IMR-90 (cell line): Measurements from ENCODE around the gene EIF4H. TPM values are rescaled to one million over a fixed set of nuclear protein-coding genes. Genes with fewer than 3 reads are reported as not detected.

ENCODE experiments used
- ATAC-seq: fragments of 200-7000 bp; cut with Tn5 transposase; 2 replicates; pipeline ENCODE4 v1.9.1; 2020; ENCODE audit warnings: low read depth, mild to moderate bottlenecking, moderate library complexity
- BruUV-seq: library from RNA; stranded (reverse); fragments of 400-500 nt; replicated peaks from 2 replicates; lab custom pipeline; 2021; lab: Mats Ljungman, UMichigan
- CTCF ChIA-PET: fragments of 300-600 bp; formaldehyde crosslinking; extraction: SDS; loops from one replicate; lab custom pipeline; 2021; ENCODE audit warnings: antibody characterized with exemption; lab: Yijun Ruan, JAX
- POLR2A ChIA-PET: fragments of 300-600 bp; sonication (Branson Sonifier 250); formaldehyde crosslinking; loops from one replicate; lab custom pipeline; 2022; ENCODE audit warnings: antibody characterized with exemption; ENCODE audit not compliant: unreplicated experiment; lab: Charles Lee
- DNase-seq: peaks from one replicate; pipeline ENCODE4 v3.0.0; 2013
- H2AFZ ChIP-seq: replicated peaks from 2 replicates; pipeline ENCODE3; 2013; ENCODE audit warnings: low read length, mild to moderate bottlenecking; ENCODE audit not compliant: poor library complexity
- H2AK5ac ChIP-seq: 2 replicates; pipeline ENCODE4 v1.6.1; 2013; ENCODE audit warnings: low read depth, low read length, inconsistent platforms
- H2AK9ac ChIP-seq: replicated peaks from 2 replicates; pipeline ENCODE3; 2013; ENCODE audit warnings: mild to moderate bottlenecking, low read depth, low read length, moderate library complexity; ENCODE audit not compliant: poor library complexity
- H2BK120ac ChIP-seq: 2 replicates; pipeline ENCODE4 v1.6.1; 2013; ENCODE audit warnings: low read depth, low read length, inconsistent platforms
- H2BK15ac ChIP-seq: 3 replicates; pipeline ENCODE4 v1.6.1; 2013; ENCODE audit warnings: low read depth, low read length, inconsistent platforms
- H2BK20ac ChIP-seq: 2 replicates; pipeline ENCODE4 v1.6.1; 2013; ENCODE audit warnings: low read depth, mild to moderate bottlenecking, inconsistent platforms, low read length, moderate library complexity
- H2BK5ac ChIP-seq: 2 replicates; pipeline ENCODE4 v1.6.1; 2013; ENCODE audit warnings: mild to moderate bottlenecking, low read depth, low read length, inconsistent platforms; ENCODE audit not compliant: poor library complexity, severe bottlenecking
- H3K14ac ChIP-seq: replicated peaks from 2 replicates; pipeline ENCODE4 v1.6.1; 2013; ENCODE audit warnings: low read depth, low read length, inconsistent platforms
- H3K18ac ChIP-seq: 2 replicates; pipeline ENCODE4 v1.6.1; 2013; ENCODE audit warnings: low read depth, low read length, control low read depth
- H3K23ac ChIP-seq: 2 replicates; pipeline ENCODE4 v1.6.1; 2013; ENCODE audit warnings: low read depth, low read length, inconsistent platforms
- H3K27ac ChIP-seq: 2 replicates; pipeline ENCODE4 v1.5.1; 2013; ENCODE audit warnings: mild to moderate bottlenecking, control low read depth, low read length; ENCODE audit not compliant: insufficient read depth
- H3K27me3 ChIP-seq: 2 replicates; pipeline ENCODE4 v1.6.1; 2013; ENCODE audit warnings: low read length; ENCODE audit not compliant: control insufficient read depth, insufficient read depth
- H3K36me3 ChIP-seq: 2 replicates; pipeline ENCODE4 v1.6.1; 2013; ENCODE audit warnings: low read length, mixed read lengths; ENCODE audit not compliant: control insufficient read depth, insufficient read depth
- H3K4ac ChIP-seq: 2 replicates; pipeline ENCODE4 v1.6.1; 2013; ENCODE audit warnings: low read depth, low read length, inconsistent platforms
- H3K4me1 ChIP-seq: 2 replicates; pipeline ENCODE4 v1.6.1; 2013; ENCODE audit warnings: low read length, mixed read lengths; ENCODE audit not compliant: control insufficient read depth, insufficient read depth
- H3K4me2 ChIP-seq: 2 replicates; pipeline ENCODE4 v1.6.1; 2013; ENCODE audit warnings: low read depth, mild to moderate bottlenecking, control low read depth, low read length, moderate library complexity
- H3K4me3 ChIP-seq: 2 replicates; pipeline ENCODE4 v1.5.1; 2013; ENCODE audit warnings: low read depth, mild to moderate bottlenecking, control low read depth, low read length, moderate library complexity; ENCODE audit not compliant: insufficient read depth
- H3K56ac ChIP-seq: 2 replicates; pipeline ENCODE4 v1.6.1; 2013; ENCODE audit warnings: low read length, inconsistent platforms; ENCODE audit not compliant: insufficient read depth; ENCODE audit errors: extremely low read depth
- H3K79me1 ChIP-seq, 2 experiments: 2 replicates each; pipeline ENCODE4 v1.6.1; 2013; ENCODE audit warnings: low read length in 2 of 2, inconsistent platforms in 1 of 2, low read depth in 1 of 2
- H3K9ac ChIP-seq: 2 replicates; pipeline ENCODE4 v1.6.1; 2013; ENCODE audit warnings: low read depth, low read length, control low read depth
- H3K9me1 ChIP-seq: 2 replicates; pipeline ENCODE4 v1.6.1; 2013; ENCODE audit warnings: low read length, inconsistent platforms; ENCODE audit not compliant: insufficient read depth
- H3K9me3 ChIP-seq: 2 replicates; pipeline ENCODE4 v1.6.1; 2013; ENCODE audit warnings: low read length; ENCODE audit not compliant: control insufficient read depth, insufficient read depth
- H4K20me1 ChIP-seq: 2 replicates; pipeline ENCODE4 v1.6.1; 2013; ENCODE audit warnings: low read length, inconsistent platforms; ENCODE audit not compliant: insufficient read depth
- H4K5ac ChIP-seq: 2 replicates; pipeline ENCODE4 v1.6.1; 2013; ENCODE audit warnings: mild to moderate bottlenecking, low read depth, low read length, control low read depth
- H4K8ac ChIP-seq, 2 experiments: 2 replicates each; pipeline ENCODE4 v1.6.1; 2013; ENCODE audit warnings: low read depth in 2 of 2, low read length in 2 of 2, control low read depth in 1 of 2, inconsistent platforms in 1 of 2
- H4K91ac ChIP-seq: 2 replicates; pipeline ENCODE4 v1.6.1; 2013; ENCODE audit warnings: low read depth, low read length, inconsistent platforms; ENCODE audit not compliant: insufficient read depth
- BHLHE40 ChIP-seq: fragments of 150-350 bp; IDR thresholded peaks from 2 replicates; pipeline ENCODE4 v1.6.1; 2016; ENCODE audit warnings: mild to moderate bottlenecking, low read depth, low read length
- CEBPB ChIP-seq: IDR thresholded peaks from 2 replicates; pipeline ENCODE4 v1.6.1; 2012; ENCODE audit warnings: low read depth, low read length, improper control_type of control experiment
- CHD1 ChIP-seq: IDR thresholded peaks from 2 replicates; pipeline ENCODE4 v1.6.1; 2012; ENCODE audit warnings: low read depth, low read length, improper control_type of control experiment
- CTCF ChIP-seq: conservative IDR thresholded peaks from 2 replicates; pipeline ENCODE4 v1.5.1; 2012; ENCODE audit warnings: mild to moderate bottlenecking, low read depth, low read length, improper control_type of control experiment
- ELK1 ChIP-seq: fragments of 150-350 bp; IDR thresholded peaks from 2 replicates; pipeline ENCODE4 v1.6.1; 2016; ENCODE audit warnings: low read depth, mild to moderate bottlenecking, low read length, moderate library complexity, borderline replicate concordance
- FOS ChIP-seq: fragments of 150-350 bp; IDR thresholded peaks from 2 replicates; pipeline ENCODE4 v1.6.1; 2016; ENCODE audit warnings: low read depth, low read length
- MAFK ChIP-seq: IDR thresholded peaks from 2 replicates; pipeline ENCODE4 v1.6.1; 2012; ENCODE audit warnings: low read depth, low read length, improper control_type of control experiment
- MAZ ChIP-seq: IDR thresholded peaks from 2 replicates; pipeline ENCODE4 v1.6.1; 2012; ENCODE audit warnings: low read depth, mild to moderate bottlenecking, low read length, improper control_type of control experiment, moderate library complexity, borderline replicate concordance
- MXI1 ChIP-seq: IDR thresholded peaks from 2 replicates; pipeline ENCODE4 v1.6.1; 2012; ENCODE audit warnings: low read depth, mild to moderate bottlenecking, low read length, moderate library complexity, borderline replicate concordance
- NFE2L2 ChIP-seq: fragments of 150-350 bp; IDR thresholded peaks from 2 replicates; pipeline ENCODE4 v1.6.1; 2016; ENCODE audit warnings: low read depth, mild to moderate bottlenecking, low read length
- POLR2A ChIP-seq: IDR thresholded peaks from 2 replicates; pipeline ENCODE4 v1.6.1; 2012; ENCODE audit warnings: mild to moderate bottlenecking, low read depth, low read length
- RAD21 ChIP-seq: IDR thresholded peaks from 2 replicates; pipeline ENCODE4 v1.6.1; 2012; ENCODE audit warnings: low read length, improper control_type of control experiment
- RCOR1 ChIP-seq: IDR thresholded peaks from 2 replicates; pipeline ENCODE4 v1.6.1; 2012; ENCODE audit warnings: mild to moderate bottlenecking, low read length, improper control_type of control experiment; ENCODE audit not compliant: insufficient replicate concordance
- RFX5 ChIP-seq: IDR thresholded peaks from 2 replicates; pipeline ENCODE4 v1.8.0; 2012; ENCODE audit warnings: low read depth, mild to moderate bottlenecking, low read length, moderate library complexity
- SMC3 ChIP-seq: fragments of 150-350 bp; IDR thresholded peaks from 2 replicates; pipeline ENCODE4 v1.6.1; 2016; ENCODE audit warnings: low read depth, mild to moderate bottlenecking, antibody characterized with exemption, low read length, moderate library complexity
- WGBS, 2 experiments: methylation state at CpG; one replicate each; pipeline versions ENCODE4 v1.1.5 to v1.1.7; 2013; ENCODE audit warnings: missing lambda C conversion rate in 2 of 2; ENCODE audit not compliant: insufficient read length in 1 of 2; ENCODE audit errors: extremely low coverage in 2 of 2; 5-methylcytosine and 5-hydroxymethylcytosine counted together
- dilution Hi-C: fragments of 300-500 bp; cut with HindIII; formaldehyde crosslinking; loops from one replicate; pipeline ENCODE4 v1.14.3; 2018; ENCODE audit warnings: low sequenced_read_pairs; ENCODE audit not compliant: unreplicated experiment
- in situ Hi-C: fragments of 300-500 bp; cut with MboI; formaldehyde crosslinking; loops from 3 replicates; pipeline ENCODE4 v1.14.3; 2019; ENCODE audit warnings: low sequenced_read_pairs, inconsistent platforms, mixed read lengths
- intact Hi-C: fragments of 100-400 bp; cut with micrococcal nuclease; formaldehyde crosslinking; loops from 2 replicates; pipeline ENCODE4 v1.10.0; 2022
- polyA plus RNA-seq, 3 experiments: library from polyadenylated mRNA; depleted of rRNA; stranded (reverse); fragments of >200 nt; gene quantifications; 2 replicates each; pipeline ENCODE4 v1.2.3, GENCODE V29; 2012; ENCODE audit warnings: low replicate concordance in 1 of 3
- total RNA-seq: library from RNA; depleted of rRNA; stranded (reverse); fragments of >200 nt; gene quantifications from 2 replicates; pipeline ENCODE4 v1.2.3, GENCODE V29; 2012
- TF ChIP-seq, protein P1 (sequence below): fragments of 150-350 bp; IDR thresholded peaks from 2 replicates; pipeline ENCODE4 v1.6.1; 2017; ENCODE audit warnings: mild to moderate bottlenecking, antibody characterized with exemption, low read length, low read depth

EIF4H gene
- total and polyA plus RNA-seq, 2 of the 4 experiments (the other 2 are of a cell fraction) = 241 to 321 TPM

DNA sequence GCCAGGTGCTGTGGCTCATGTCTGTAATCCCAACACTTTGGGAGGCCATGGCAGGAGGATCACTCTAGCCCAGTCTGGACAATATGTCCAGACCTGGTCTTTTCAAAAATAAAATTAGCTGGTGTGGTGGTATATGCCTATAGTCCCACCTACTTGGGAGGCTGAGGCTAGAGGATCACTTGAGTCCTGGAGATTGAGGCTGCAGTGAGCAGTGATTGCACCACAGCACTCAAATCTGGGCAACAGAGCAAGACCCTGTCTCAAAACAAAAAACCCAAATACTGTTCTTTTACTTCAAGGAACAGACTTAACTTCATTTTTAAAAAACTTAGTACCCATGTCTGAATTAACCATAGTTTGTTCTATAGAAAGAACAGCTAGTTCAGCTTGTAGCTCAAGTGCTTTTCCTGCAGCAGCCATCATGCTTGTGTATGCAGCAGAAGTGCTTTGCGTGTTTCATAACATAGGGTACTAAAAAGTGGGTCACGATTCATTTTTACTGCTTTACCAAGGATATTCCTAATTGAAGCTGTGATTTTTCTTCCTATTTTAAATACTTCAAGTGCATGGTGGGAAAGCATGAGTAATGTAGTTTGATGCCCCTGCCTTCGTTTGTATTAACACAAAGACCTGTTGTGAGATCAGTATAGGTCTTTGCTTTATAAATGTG is 5.9 kb downstream of the EIF4H start:
- ChIA-PET CTCF (no interaction called here), POLR2A (no interaction called here)
- DNase-seq (no peak), ATAC-seq (no peak)
- no peak overlapping the region for H2BK120ac ChIP-seq
- H3K4me2 ChIP-seq = no peak overlapping the region
- H3K9ac ChIP-seq = no peak overlapping the region
- no peak overlapping the region for H3K4me3 ChIP-seq
- no peaks in the 10 kb centered on the region for H3K9me3 ChIP-seq
- no peak overlapping the region for H4K91ac ChIP-seq
- H3K79me1 ChIP-seq = peaks cover 0 to 40% of the 10 kb centered on the region in 2 experiments; a peak in 3 of 4 replicates
- no TSS peak for BruUV-seq
- H4K8ac ChIP-seq = no peak overlapping the region
- no peak overlapping the region for H4K5ac ChIP-seq
- H3K23ac ChIP-seq = no peak overlapping the region
- TF ChIP-seq, protein P1, sequence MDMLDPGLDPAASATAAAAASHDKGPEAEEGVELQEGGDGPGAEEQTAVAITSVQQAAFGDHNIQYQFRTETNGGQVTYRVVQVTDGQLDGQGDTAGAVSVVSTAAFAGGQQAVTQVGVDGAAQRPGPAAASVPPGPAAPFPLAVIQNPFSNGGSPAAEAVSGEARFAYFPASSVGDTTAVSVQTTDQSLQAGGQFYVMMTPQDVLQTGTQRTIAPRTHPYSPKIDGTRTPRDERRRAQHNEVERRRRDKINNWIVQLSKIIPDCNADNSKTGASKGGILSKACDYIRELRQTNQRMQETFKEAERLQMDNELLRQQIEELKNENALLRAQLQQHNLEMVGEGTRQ = no peak
- no peak for TF ChIP-seq RFX5
- TF ChIP-seq MAZ = no peak
- no peak for TF ChIP-seq ELK1
- no peak for TF ChIP-seq RAD21
- TF ChIP-seq FOS = no peak
- TF ChIP-seq CTCF = no peak
- no peak for TF ChIP-seq RCOR1
- TF ChIP-seq MAFK = no peak
- TF ChIP-seq SMC3 = no peak
- TF ChIP-seq MXI1 = no peak
- TF ChIP-seq CHD1 = no peak
- no peak for TF ChIP-seq BHLHE40
- TF ChIP-seq CEBPB = no peak
- TF ChIP-seq NFE2L2 = no peak
- TF ChIP-seq POLR2A = no peak
- in situ Hi-C loops = loop anchor here (5.0 kb wide), 1 partner anchor 103 kb away; no protein-coding TSS in a partner anchor
- intact Hi-C loops = loop anchor here (5.0 kb wide), 2 partner anchors 103 to 113 kb away; no protein-coding TSS in a partner anchor
- peaks cover 23% of the 10 kb centered on the region for H3K4me1 ChIP-seq
- WGBS, 2 experiments = no CpG with 5 or more reads among the region's 3 CpGs
- H2AK9ac ChIP-seq = no peak overlapping the region
- no peak overlapping the region for H2BK15ac ChIP-seq
- no peak overlapping the region for H3K27ac ChIP-seq
- no peak overlapping the region for H3K4ac ChIP-seq
- H3K14ac ChIP-seq = no peak overlapping the region
- H3K27me3 ChIP-seq = no peaks in the 10 kb centered on the region
- H2AK5ac ChIP-seq = no peak overlapping the region
- peaks cover 16% of the 10 kb centered on the region for H3K36me3 ChIP-seq
- no peak overlapping the region for H2AFZ ChIP-seq
- peaks cover 98% of the 10 kb centered on the region for H4K20me1 ChIP-seq
- dilution Hi-C loops = no loop called here
- H2BK5ac ChIP-seq = no peak overlapping the region
- no peak overlapping the region for H3K18ac ChIP-seq
- peaks cover 33% of the 10 kb centered on the region for H3K9me1 ChIP-seq
- H3K56ac ChIP-seq = no peak overlapping the region
- no peak overlapping the region for H2BK20ac ChIP-seq
